Ishikawa (cell line): ENCODE data around the gene OR9Q1.

Experiments used
- CEBPB ChIP-seq: IDR thresholded peaks from 2 replicates; pipeline ENCODE4 v1.6.1; 2012
- CREB1 ChIP-seq: IDR thresholded peaks from 2 replicates; pipeline ENCODE4 v1.6.1; 2012; ENCODE audit warnings: low read depth
- EP300 ChIP-seq: IDR thresholded peaks from 2 replicates; pipeline ENCODE4 v1.6.1; 2012; ENCODE audit warnings: borderline replicate concordance
- TAF1 ChIP-seq: IDR thresholded peaks from 2 replicates; pipeline ENCODE4 v1.6.1; 2012; ENCODE audit warnings: low read depth, mild to moderate bottlenecking
- TF ChIP-seq, protein P1 (sequence below): IDR thresholded peaks from 2 replicates; pipeline ENCODE4 v1.6.1; 2012
- TF ChIP-seq, protein P2 (sequence below): IDR thresholded peaks from 2 replicates; pipeline ENCODE4 v1.6.1; 2012; ENCODE audit warnings: low read depth, mild to moderate bottlenecking

GRCh38 chr11:58006940-58007339 is 16.7 kb upstream of the OR9Q1 start:
- TF ChIP-seq, protein P1, sequence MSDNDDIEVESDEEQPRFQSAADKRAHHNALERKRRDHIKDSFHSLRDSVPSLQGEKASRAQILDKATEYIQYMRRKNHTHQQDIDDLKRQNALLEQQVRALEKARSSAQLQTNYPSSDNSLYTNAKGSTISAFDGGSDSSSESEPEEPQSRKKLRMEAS = no peak
- TF ChIP-seq CEBPB (no peak), TAF1 (no peak), EP300 (no peak), CREB1 (no peak)
- TF ChIP-seq, protein P2, sequence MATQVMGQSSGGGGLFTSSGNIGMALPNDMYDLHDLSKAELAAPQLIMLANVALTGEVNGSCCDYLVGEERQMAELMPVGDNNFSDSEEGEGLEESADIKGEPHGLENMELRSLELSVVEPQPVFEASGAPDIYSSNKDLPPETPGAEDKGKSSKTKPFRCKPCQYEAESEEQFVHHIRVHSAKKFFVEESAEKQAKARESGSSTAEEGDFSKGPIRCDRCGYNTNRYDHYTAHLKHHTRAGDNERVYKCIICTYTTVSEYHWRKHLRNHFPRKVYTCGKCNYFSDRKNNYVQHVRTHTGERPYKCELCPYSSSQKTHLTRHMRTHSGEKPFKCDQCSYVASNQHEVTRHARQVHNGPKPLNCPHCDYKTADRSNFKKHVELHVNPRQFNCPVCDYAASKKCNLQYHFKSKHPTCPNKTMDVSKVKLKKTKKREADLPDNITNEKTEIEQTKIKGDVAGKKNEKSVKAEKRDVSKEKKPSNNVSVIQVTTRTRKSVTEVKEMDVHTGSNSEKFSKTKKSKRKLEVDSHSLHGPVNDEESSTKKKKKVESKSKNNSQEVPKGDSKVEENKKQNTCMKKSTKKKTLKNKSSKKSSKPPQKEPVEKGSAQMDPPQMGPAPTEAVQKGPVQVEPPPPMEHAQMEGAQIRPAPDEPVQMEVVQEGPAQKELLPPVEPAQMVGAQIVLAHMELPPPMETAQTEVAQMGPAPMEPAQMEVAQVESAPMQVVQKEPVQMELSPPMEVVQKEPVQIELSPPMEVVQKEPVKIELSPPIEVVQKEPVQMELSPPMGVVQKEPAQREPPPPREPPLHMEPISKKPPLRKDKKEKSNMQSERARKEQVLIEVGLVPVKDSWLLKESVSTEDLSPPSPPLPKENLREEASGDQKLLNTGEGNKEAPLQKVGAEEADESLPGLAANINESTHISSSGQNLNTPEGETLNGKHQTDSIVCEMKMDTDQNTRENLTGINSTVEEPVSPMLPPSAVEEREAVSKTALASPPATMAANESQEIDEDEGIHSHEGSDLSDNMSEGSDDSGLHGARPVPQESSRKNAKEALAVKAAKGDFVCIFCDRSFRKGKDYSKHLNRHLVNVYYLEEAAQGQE = no peak
